K562 (cell line): ENCODE measurements around the gene KIR2DL4. TPM values are rescaled to one million over a fixed set of nuclear protein-coding genes. Genes with fewer than 3 reads are reported as not detected.

Experiments
- ATAC-seq: fragments of 200-7000 bp; cut with Tn5 transposase; 3 replicates; pipeline ENCODE4 v1.9.1; 2020; ENCODE audit warnings: moderate library complexity
- BruUV-seq: library from RNA; stranded (reverse); fragments of 400-500 nt; replicated peaks from 2 replicates; lab custom pipeline; 2021; lab: Mats Ljungman, UMichigan
- CTCF ChIA-PET: fragments of 300-600 bp; formaldehyde crosslinking; extraction: SDS; loops from one replicate; lab custom pipeline; 2021; ENCODE audit warnings: low intra/inter-chr PET ratio; lab: Yijun Ruan, JAX
- POLR2A ChIA-PET: fragments of 300-600, 350-650 bp; sonication (Branson Sonifier 250); formaldehyde crosslinking; extraction: SDS; loops from one replicate; lab custom pipeline; 2021; ENCODE audit warnings: antibody characterized with exemption, inconsistent platforms; lab: Yijun Ruan, JAX
- DNase-seq, 4 experiments: peaks; one replicate each; pipeline versions ENCODE4 v3.0.0 to v3.0.0-alpha.2; 2011 to 2018; ENCODE audit warnings: low spot score in 3 of 4, mixed read lengths in 3 of 4; ENCODE audit errors: extremely low read depth in 1 of 4
- FAIRE-seq: peaks from 2 replicates; lab custom pipeline; 2011; peaks lifted over from hg19 to GRCh38; lab: Jason Lieb, UNC
- H2AFZ ChIP-seq: 2 replicates; pipeline ENCODE4 v1.6.0; 2011; ENCODE audit warnings: low read depth, low read length, control low read depth, inconsistent platforms
- H3K27ac ChIP-seq: fragments of 200-600 bp; 3 replicates; pipeline ENCODE4 v1.8.0; 2011; ENCODE audit warnings: low read depth, mild to moderate bottlenecking, control low read depth, inconsistent platforms, low read length, moderate library complexity, mixed read lengths; ENCODE audit errors: extremely low read depth
- H3K27me3 ChIP-seq, 2 experiments: fragments of 300-600 bp in 1 of 2; 2 replicates in 1 of 2; 3 replicates in 1 of 2; pipeline versions ENCODE4 v1.6.0 to v1.8.0; 2011; ENCODE audit warnings: inconsistent platforms in 2 of 2, low read length in 2 of 2, mild to moderate bottlenecking in 1 of 2, mixed read lengths in 1 of 2, moderate library complexity in 1 of 2; ENCODE audit not compliant: control insufficient read depth in 2 of 2, insufficient read depth in 2 of 2
- H3K36me3 ChIP-seq: fragments of 300-600 bp; 3 replicates; pipeline ENCODE4 v1.8.0; 2011; ENCODE audit warnings: mild to moderate bottlenecking, low read length, inconsistent platforms; ENCODE audit not compliant: control insufficient read depth, insufficient read depth
- H3K4me1 ChIP-seq, 2 experiments: fragments of 200-600 bp in 1 of 2; replicated peaks in 1 of 2; 2 replicates in 1 of 2; 3 replicates in 1 of 2; pipeline versions ENCODE4 v1.5.1 to v1.8.0; 2011; ENCODE audit warnings: inconsistent platforms in 2 of 2, low read length in 2 of 2, mild to moderate bottlenecking in 1 of 2, mixed read lengths in 1 of 2, moderate library complexity in 1 of 2; ENCODE audit not compliant: control insufficient read depth in 2 of 2, insufficient read depth in 2 of 2
- H3K4me2 ChIP-seq: 2 replicates; pipeline ENCODE4 v1.6.1; 2011; ENCODE audit warnings: low read length, control low read depth, inconsistent platforms, mixed read lengths; ENCODE audit not compliant: insufficient read depth
- H3K4me3 ChIP-seq: fragments of 200-600 bp; sonication (generic), shearing (Covaris generic); 2 replicates; pipeline ENCODE4 v1.5.1; 2016; ENCODE audit warnings: control low read depth, inconsistent platforms
- H3K79me2 ChIP-seq: fragments of 200-600 bp; 3 replicates; pipeline ENCODE4 v1.8.0; 2011; ENCODE audit warnings: low read length, inconsistent platforms; ENCODE audit not compliant: control insufficient read depth, insufficient read depth
- H3K9ac ChIP-seq, 2 experiments: 2 replicates each; pipeline versions ENCODE4 v1.6.0 to v1.6.1; 2011; ENCODE audit warnings: low read depth in 2 of 2, low read length in 2 of 2, control low read depth in 1 of 2, inconsistent platforms in 1 of 2, mild to moderate bottlenecking in 1 of 2, mixed read lengths in 1 of 2; ENCODE audit not compliant: insufficient read depth in 1 of 2
- H3K9me1 ChIP-seq: one replicate; pipeline ENCODE4 v1.6.0; 2011; ENCODE audit warnings: inconsistent platforms, mild to moderate bottlenecking, low read length, moderate library complexity; ENCODE audit not compliant: control insufficient read depth, insufficient read depth
- H3K9me3 ChIP-seq: replicated peaks from 2 replicates; pipeline ENCODE4 v1.5.1; 2011; ENCODE audit warnings: low read depth, low read length, inconsistent platforms; ENCODE audit not compliant: control insufficient read depth, insufficient read depth
- H4K20me1 ChIP-seq: replicated peaks from 2 replicates; pipeline ENCODE4 v1.6.1; 2011; ENCODE audit warnings: low read length, inconsistent platforms, mixed read lengths; ENCODE audit not compliant: control insufficient read depth, insufficient read depth
- ARID1B ChIP-seq: fragments of 450-650 bp; IDR thresholded peaks from 2 replicates; pipeline ENCODE4 v1.6.1; 2016; ENCODE audit warnings: antibody characterized with exemption, mild to moderate bottlenecking, inconsistent platforms
- ATF1 ChIP-seq, 2 experiments: fragments of 450-650 bp in 1 of 2; IDR thresholded peaks; 2 replicates each; pipeline ENCODE4 v1.6.1; 2016; ENCODE audit warnings: missing compliant biosample characterization in 1 of 2, missing genetic modification characterization in 1 of 2
- BRF1 ChIP-seq: IDR thresholded peaks from 3 replicates; pipeline ENCODE4 v1.6.1; 2011; ENCODE audit warnings: borderline replicate concordance, mild to moderate bottlenecking; ENCODE audit not compliant: insufficient read length; ENCODE audit errors: extremely low read depth
- CBFB ChIP-seq: sonication (generic); formaldehyde crosslinking; IDR thresholded peaks from 2 replicates; pipeline ENCODE4 v1.4.0; 2020; ENCODE audit warnings: mild to moderate bottlenecking, missing genetic modification reagents
- E2F3 ChIP-seq: fragments of 250-450 bp; sonication (Bioruptor Pico); IDR thresholded peaks from 2 replicates; pipeline ENCODE4 v1.4.0; 2020; ENCODE audit warnings: mild to moderate bottlenecking
- GABPA ChIP-seq: fragments of 200-800 bp; sonication (Bioruptor generic); conservative IDR thresholded peaks from 2 replicates; pipeline ENCODE4 v1.6.1; 2016; ENCODE audit warnings: low read depth, missing genetic modification characterization, missing compliant biosample characterization
- MEF2D ChIP-seq: conservative IDR thresholded peaks from 2 replicates; pipeline ENCODE4 v1.6.1; 2016; ENCODE audit warnings: low read depth, missing genetic modification characterization, missing compliant biosample characterization
- RHOXF2B ChIP-seq: fragments of 250-450 bp; sonication (Bioruptor Pico); conservative IDR thresholded peaks from 2 replicates; pipeline ENCODE4 v1.5.1; 2021
- SUPT5H ChIP-seq: fragments of 450-650 bp; IDR thresholded peaks from 2 replicates; pipeline ENCODE4 v1.6.1; 2016
- TAF1 ChIP-seq: IDR thresholded peaks from 2 replicates; pipeline ENCODE4 v1.6.1; 2011; ENCODE audit warnings: mild to moderate bottlenecking, low read length, moderate library complexity; ENCODE audit not compliant: insufficient read depth, control insufficient read depth, severe bottlenecking; ENCODE audit errors: extremely low read depth
- ZNF197 ChIP-seq: fragments of 200-800 bp; sonication (Bioruptor generic); IDR thresholded peaks from 2 replicates; pipeline ENCODE4 v1.6.1; 2016; ENCODE audit warnings: low read depth, missing genetic modification characterization, missing compliant biosample characterization
- ZNF668 ChIP-seq: fragments of 250-450 bp; sonication (Bioruptor Pico); IDR thresholded peaks from 2 replicates; pipeline ENCODE4 v1.8.0; 2022; ENCODE audit warnings: mild to moderate bottlenecking, inconsistent platforms
- ZNF77 ChIP-seq: fragments of 250-450 bp; sonication (Bioruptor Pico); IDR thresholded peaks from 2 replicates; pipeline ENCODE4 v1.5.0; 2020
- WGBS: fragments of 100-300 bp; shearing (Covaris generic); methylation state at CpG from one replicate; pipeline ENCODE4 v1.1.6; 2016; ENCODE audit warnings: low coverage, mixed read lengths; ENCODE audit not compliant: insufficient coverage; ENCODE audit errors: missing lambda C conversion rate; 5-methylcytosine and 5-hydroxymethylcytosine counted together
- in situ Hi-C: fragments of 300-500 bp; cut with MboI; formaldehyde crosslinking; loops from 4 replicates; pipeline ENCODE4 v1.15.0; 2018; ENCODE audit warnings: inconsistent platforms, mixed read lengths
- intact Hi-C: fragments of 100-400 bp; cut with micrococcal nuclease; formaldehyde crosslinking; loops from 2 replicates; pipeline ENCODE4 v1.14.2; 2022
- polyA plus RNA-seq, 8 experiments: library from polyadenylated mRNA; depleted of rRNA in 4 of 8; stranded (reverse) in 5 of 8; unstranded in 3 of 8; fragments of >200 nt; fragmentation: Nextera tagmentation in 2 of 8; fragmentation: Illumina TruSeq in 1 of 8; extraction: Ambion mirVana in 2 of 8; extraction: Trizol in 1 of 8; gene quantifications; 2 replicates each; pipeline versions ENCODE4 v1.2.1 to v1.2.3, GENCODE V29; 2011 to 2014; ENCODE audit warnings: inconsistent platforms in 1 of 8, missing spikeins in 1 of 8
- total RNA-seq, 7 experiments: library from RNA; depleted of rRNA in 6 of 7; stranded (reverse); fragments of >200 nt in 6 of 7; fragmentation: Illumina TruSeq in 2 of 7; extraction: Trizol in 2 of 7; gene quantifications; 2 replicates each; pipeline versions ENCODE4 v1.2.1 to v1.2.3, GENCODE V29; 2011 to 2021; ENCODE audit warnings: low replicate concordance in 1 of 7
- TF ChIP-seq, protein P1 (sequence below): fragments of 450-650 bp; formaldehyde crosslinking; conservative IDR thresholded peaks from 2 replicates; pipeline ENCODE4 v1.4.0; 2022; ENCODE audit warnings: mild to moderate bottlenecking, missing genetic modification characterization
- TF ChIP-seq, protein P2 (sequence below): fragments of 250-450 bp; sonication (Bioruptor Pico); IDR thresholded peaks from 2 replicates; pipeline ENCODE4 v1.6.1; 2021; ENCODE audit warnings: mild to moderate bottlenecking
- TF ChIP-seq, protein P3 (sequence below): sonication (generic); formaldehyde crosslinking; IDR thresholded peaks from 2 replicates; pipeline ENCODE4 v1.8.0; 2023; ENCODE audit warnings: mild to moderate bottlenecking, missing genetic modification reagents
- TF ChIP-seq, protein P4 (sequence below): fragments of 450-650 bp; formaldehyde crosslinking; IDR thresholded peaks from 2 replicates; pipeline ENCODE4 v1.4.0; 2020; ENCODE audit warnings: mild to moderate bottlenecking, moderate library complexity

Gene KIR2DL4
- total and polyA plus RNA-seq, 9 of the 15 experiments (the other 6 are each of a cell fraction or from before 2014, with no cell fraction given) = not detected

DNA sequence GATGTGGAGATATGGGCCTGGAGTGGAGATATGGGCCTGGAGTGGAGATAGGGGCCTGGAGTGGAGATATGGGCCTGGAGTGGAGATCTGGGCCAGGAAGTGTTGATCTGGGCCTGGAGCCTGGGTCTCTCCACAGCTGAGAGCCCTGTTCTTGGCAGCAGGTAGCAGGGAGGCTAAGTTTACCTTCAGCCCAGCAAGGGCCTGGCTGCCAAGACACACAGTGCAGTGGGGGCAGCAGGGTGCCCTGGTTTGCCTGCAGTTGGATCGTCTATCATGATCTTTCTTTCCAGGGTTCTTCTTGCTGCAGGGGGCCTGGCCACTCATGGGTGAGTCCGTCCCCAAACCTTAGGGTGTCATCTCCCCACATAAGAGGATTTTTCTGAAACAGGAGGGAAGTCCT is 47.5 kb downstream of the KIR2DL4 start (continued):
- TF ChIP-seq, protein P1, sequence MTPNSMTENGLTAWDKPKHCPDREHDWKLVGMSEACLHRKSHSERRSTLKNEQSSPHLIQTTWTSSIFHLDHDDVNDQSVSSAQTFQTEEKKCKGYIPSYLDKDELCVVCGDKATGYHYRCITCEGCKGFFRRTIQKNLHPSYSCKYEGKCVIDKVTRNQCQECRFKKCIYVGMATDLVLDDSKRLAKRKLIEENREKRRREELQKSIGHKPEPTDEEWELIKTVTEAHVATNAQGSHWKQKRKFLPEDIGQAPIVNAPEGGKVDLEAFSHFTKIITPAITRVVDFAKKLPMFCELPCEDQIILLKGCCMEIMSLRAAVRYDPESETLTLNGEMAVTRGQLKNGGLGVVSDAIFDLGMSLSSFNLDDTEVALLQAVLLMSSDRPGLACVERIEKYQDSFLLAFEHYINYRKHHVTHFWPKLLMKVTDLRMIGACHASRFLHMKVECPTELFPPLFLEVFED (CRISPR knock-in tag) = no peak
- TF ChIP-seq ZNF668 (CRISPR knock-in tag) = no peak
- TF ChIP-seq E2F3 (CRISPR knock-in tag) = no peak
- TF ChIP-seq SUPT5H = no peak
- TF ChIP-seq, protein P2, sequence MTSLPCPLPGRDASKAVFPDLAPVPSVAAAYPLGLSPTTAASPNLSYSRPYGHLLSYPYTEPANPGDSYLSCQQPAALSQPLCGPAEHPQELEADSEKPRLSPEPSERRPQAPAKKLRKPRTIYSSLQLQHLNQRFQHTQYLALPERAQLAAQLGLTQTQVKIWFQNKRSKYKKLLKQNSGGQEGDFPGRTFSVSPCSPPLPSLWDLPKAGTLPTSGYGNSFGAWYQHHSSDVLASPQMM (CRISPR knock-in tag) = no peak

DNA sequence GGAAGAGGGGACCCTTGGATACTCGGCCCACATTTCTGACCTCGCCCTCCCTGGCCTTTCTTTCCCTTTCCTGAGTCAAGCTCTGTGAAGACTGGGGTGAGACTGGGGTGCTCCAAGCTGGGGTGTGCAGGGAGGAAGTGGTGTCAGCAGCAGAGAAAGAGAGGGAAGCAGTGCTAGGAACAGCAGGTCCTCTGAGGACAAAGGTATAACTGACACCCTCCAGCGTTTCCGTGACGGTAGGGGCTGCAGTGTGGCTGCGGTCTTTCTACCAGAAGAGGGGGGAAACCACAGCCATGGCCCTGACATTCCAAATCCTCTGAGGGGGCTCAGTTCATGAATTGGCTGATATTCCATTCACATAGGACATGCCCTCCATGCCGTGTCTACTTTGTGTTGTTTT is 47.9 kb downstream of the KIR2DL4 start:
- CTCF ChIA-PET = no interaction called here
- no TSS peak for BruUV-seq
- ATAC-seq (no peak), DNase-seq (no peak), FAIRE-seq (no peak)
- H3K4me2 ChIP-seq = no peak overlapping the region
- no peaks in the 10 kb centered on the region for H3K9me1 ChIP-seq
- WGBS = 9% methylated on average over 5 of the region's 7 CpGs
- H3K27me3 ChIP-seq = peaks cover 0 to 17% of the 10 kb centered on the region in 2 experiments; a peak in 3 of 5 replicates
- no peak overlapping the region for H3K9ac ChIP-seq
- in situ Hi-C loops = no loop called here
- no peaks in the 10 kb centered on the region for H3K79me2 ChIP-seq
- no peaks in the 10 kb centered on the region for H4K20me1 ChIP-seq
- H2AFZ ChIP-seq = no peak overlapping the region
- POLR2A ChIA-PET = no interaction called here
- no peak overlapping the region for H3K4me3 ChIP-seq
- intact Hi-C loops = no loop called here
- H3K36me3 ChIP-seq = no peaks in the 10 kb centered on the region
- no peaks in the 10 kb centered on the region for H3K9me3 ChIP-seq
- no peaks in the 10 kb centered on the region; a peak in 1 of 5 replicates for H3K4me1 ChIP-seq
- no peak overlapping the region for H3K27ac ChIP-seq
- TF ChIP-seq, protein P3, sequence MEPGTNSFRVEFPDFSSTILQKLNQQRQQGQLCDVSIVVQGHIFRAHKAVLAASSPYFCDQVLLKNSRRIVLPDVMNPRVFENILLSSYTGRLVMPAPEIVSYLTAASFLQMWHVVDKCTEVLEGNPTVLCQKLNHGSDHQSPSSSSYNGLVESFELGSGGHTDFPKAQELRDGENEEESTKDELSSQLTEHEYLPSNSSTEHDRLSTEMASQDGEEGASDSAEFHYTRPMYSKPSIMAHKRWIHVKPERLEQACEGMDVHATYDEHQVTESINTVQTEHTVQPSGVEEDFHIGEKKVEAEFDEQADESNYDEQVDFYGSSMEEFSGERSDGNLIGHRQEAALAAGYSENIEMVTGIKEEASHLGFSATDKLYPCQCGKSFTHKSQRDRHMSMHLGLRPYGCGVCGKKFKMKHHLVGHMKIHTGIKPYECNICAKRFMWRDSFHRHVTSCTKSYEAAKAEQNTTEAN (CRISPR knock-in tag) = no peak
- no peak for TF ChIP-seq ARID1B
- no peak for TF ChIP-seq MEF2D (tag)
- no peak for TF ChIP-seq GABPA
- no peak for TF ChIP-seq ZNF197 (CRISPR knock-in tag)
- TF ChIP-seq, protein P4, sequence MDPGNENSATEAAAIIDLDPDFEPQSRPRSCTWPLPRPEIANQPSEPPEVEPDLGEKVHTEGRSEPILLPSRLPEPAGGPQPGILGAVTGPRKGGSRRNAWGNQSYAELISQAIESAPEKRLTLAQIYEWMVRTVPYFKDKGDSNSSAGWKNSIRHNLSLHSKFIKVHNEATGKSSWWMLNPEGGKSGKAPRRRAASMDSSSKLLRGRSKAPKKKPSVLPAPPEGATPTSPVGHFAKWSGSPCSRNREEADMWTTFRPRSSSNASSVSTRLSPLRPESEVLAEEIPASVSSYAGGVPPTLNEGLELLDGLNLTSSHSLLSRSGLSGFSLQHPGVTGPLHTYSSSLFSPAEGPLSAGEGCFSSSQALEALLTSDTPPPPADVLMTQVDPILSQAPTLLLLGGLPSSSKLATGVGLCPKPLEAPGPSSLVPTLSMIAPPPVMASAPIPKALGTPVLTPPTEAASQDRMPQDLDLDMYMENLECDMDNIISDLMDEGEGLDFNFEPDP (CRISPR knock-in tag) = no peak
- TF ChIP-seq ZNF77 (CRISPR knock-in tag) = no peak
- no peak for TF ChIP-seq RHOXF2B
- TF ChIP-seq, protein P2 (CRISPR knock-in tag) = no peak
- no peak for TF ChIP-seq BRF1
- TF ChIP-seq TAF1 = no peak
- no peak for TF ChIP-seq ATF1 (CRISPR knock-in tag; IDR thresholded peaks at IDR 0.05)
- TF ChIP-seq ATF1 (tag; IDR thresholded peaks at IDR 0.05) = no peak
- TF ChIP-seq CBFB (CRISPR knock-in tag) = no peak
